Activated CD4-positive, alpha-beta T cell treated with anti-CD3 and anti-CD28 coated beads, Interleukin-2, amount 50 U/mL, for 24 hours (primary cell): ENCODE data around the gene RAB6B.
"Not testable (repeated sequence)": the region's sequence is repeated elsewhere in the genome, so short reads cannot be mapped to it uniquely, and the experiment has no call there.

ENCODE experiments used
- DNase-seq, 2 donors: peaks; one replicate each; pipeline ENCODE4 v3.0.0-alpha.2; 2020; ENCODE audit warnings: low read depth in 1 of 2, low spot score in 1 of 2

Gene RAB6B

GRCh38 chr3:133820889-133821675 lies 74.6 kb downstream of the RAB6B start:
- no peak for DNase-seq

- DNase-seq: no peak
Measured at GRCh38 chr3:133820129-133820528, 75.6 kb downstream of the RAB6B start.

GRCh38 chr3:133815386-133815785 lies 80.3 kb downstream of the RAB6B start:
- DNase-seq: no peak

- no peak for DNase-seq
Measured at GRCh38 chr3:133812872-133813271, 82.8 kb downstream of the RAB6B start.

- peak; percentile 91 to 96 for DNase-seq
Measured at GRCh38 chr3:133805702-133806475, 89.8 kb downstream of the RAB6B start, which contains the start of gene SRPRB. TSS of gene SRPRB (plus strand) at chr3:133805815. CDS start at chr3:133805849, 34 bp downstream.

GRCh38 chr3:133805384-133805701 lies 90.3 kb downstream of the RAB6B start:
- DNase-seq: no peak

GRCh38 chr3:133804896-133805295 lies 90.8 kb downstream of the RAB6B start:
- no peak for DNase-seq

- DNase-seq: no peak
Measured at GRCh38 chr3:133803469-133803868, 92.2 kb downstream of the RAB6B start.

- no peak for DNase-seq
Measured at GRCh38 chr3:133799794-133800585, 95.7 kb downstream of the RAB6B start.

GRCh38 chr3:133797396-133798105 lies 98.1 kb downstream of the RAB6B start:
- DNase-seq: no peak

GRCh38 chr3:133792171-133792763 lies 103.4 kb downstream of the RAB6B start:
- no peak for DNase-seq

GRCh38 chr3:133788024-133788423 lies 107.7 kb downstream of the RAB6B start:
- DNase-seq: no peak

GRCh38 chr3:133783762-133784161 lies 111.9 kb downstream of the RAB6B start:
- no peak for DNase-seq

- DNase-seq: no peak
Measured at GRCh38 chr3:133782454-133782853, 113.2 kb downstream of the RAB6B start.

GRCh38 chr3:133781570-133781969 lies 114.1 kb downstream of the RAB6B start:
- no peak for DNase-seq

GRCh38 chr3:133780756-133781155 lies 114.9 kb downstream of the RAB6B start:
- not testable (repeated sequence) for DNase-seq

GRCh38 chr3:133779626-133780203 lies 116.0 kb downstream of the RAB6B start:
- no peak for DNase-seq

- no peak for DNase-seq
Measured at GRCh38 chr3:133777807-133778568, 117.7 kb downstream of the RAB6B start.

- no peak for DNase-seq
Measured at GRCh38 chr3:133776794-133777438, 118.8 kb downstream of the RAB6B start.
